Posterior vena cava (tissue), 2 donors: Measurements from ENCODE around the gene ACTMAP. TPM values are rescaled to one million over a fixed set of nuclear protein-coding genes. Genes with fewer than 3 reads are reported as not detected.
"Not testable (repeated sequence)": the region's sequence is repeated elsewhere in the genome, so short reads cannot be mapped to it uniquely, and the experiment has no call there.

ENCODE experiments used
- DNase-seq: peaks from one replicate; pipeline ENCODE4 v3.0.0-alpha.2; 2020; ENCODE audit warnings: low spot score
- intact Hi-C, 2 donors: fragments of 100-400 bp; cut with DNase I; formaldehyde crosslinking; loops; one replicate each; pipeline versions ENCODE4 v1.14.1 to v1.14.2; 2022 to 2023
- long read RNA-seq, 2 donors: library from polyadenylated mRNA; unstranded; transcript quantifications; one replicate each; pipeline ENCODE4 v2.0.0, GENCODE V29; 2020 to 2021
- total RNA-seq, 2 donors: library from RNA; stranded (reverse); fragmentation: NEBNext Ultra II Directional; extraction: Animal tissue kit (Norgen Biotek cat#: 25700); gene quantifications; one replicate each; pipeline ENCODE4 v1.2.1, GENCODE V29; 2021
- donor health status: DM: yes; HTN: yes; CAD: no.
- donor health status: DM: yes; HTN: yes; CAD: no.

Gene ACTMAP
- 1 to 10 TPM; 3.0 to 5.5 TPM for total RNA-seq
- long read RNA-seq, donor 1, partial matches to known transcripts = 0 of 1 reads
- long read RNA-seq, donor 1, other reads (novel, unspliced or antisense) = 1 of 1 reads
- long read RNA-seq, donor 2, partial matches to known transcripts = 1 of 5 reads
- long read RNA-seq, donor 2, other reads (novel, unspliced or antisense) = 4 of 5 reads

- intact Hi-C loops = loop anchor here in 1 of 2 donors (5.0 kb wide), 1 partner anchor 33 kb away; the partner anchor contains the start of genes COQ8B and ITPKC
- peak; percentile 100 for DNase-seq
Measured at GRCh38 chr19:40750058-40750873, at the start of gene ACTMAP. ACTMAP (minus strand) TSS chr19:40750477; CDS start chr19:40749803, 674 bp downstream.

- intact Hi-C loops = loop anchor here in 1 of 2 donors (5.0 to 10.0 kb wide), 2 partner anchors 135 to 1967 kb away; partner anchors contain the start of gene ECH1
Measured at GRCh38 chr19:40799558-40800338, 49.5 kb upstream of the ACTMAP start.

GRCh38 chr19:40798683-40799557 is 48.6 kb upstream of the ACTMAP start, which contains the start of gene EGLN2:
EGLN2 (plus strand) TSS chr19:40799191; CDS start chr19:40800573, 1,382 bp downstream.
- peak; percentile 100 for DNase-seq
- intact Hi-C loops = no loop called here

More at GRCh38 chr19:40799558-40800338, 49.5 kb upstream of the ACTMAP start:
- peak; percentile 91 for DNase-seq

GRCh38 chr19:40797963-40798682 is 47.8 kb upstream of the ACTMAP start:
- DNase-seq = peak; percentile 90
- intact Hi-C loops = no loop called here

- intact Hi-C loops = no loop called here
Measured at GRCh38 chr19:40797166-40797962, 47.1 kb upstream of the ACTMAP start.

GRCh38 chr19:40791996-40792395 is 41.7 kb upstream of the ACTMAP start:
- intact Hi-C loops = no loop called here
- DNase-seq = no peak

More at GRCh38 chr19:40797166-40797962, 47.1 kb upstream of the ACTMAP start:
- DNase-seq = no peak

GRCh38 chr19:40791349-40791748 is 41.1 kb upstream of the ACTMAP start:
- DNase-seq = no peak
- intact Hi-C loops = no loop called here

GRCh38 chr19:40786060-40787037 is 36.1 kb upstream of the ACTMAP start:
- intact Hi-C loops = no loop called here
- no peak for DNase-seq

GRCh38 chr19:40785526-40785925 is 35.2 kb upstream of the ACTMAP start:
- intact Hi-C loops = no loop called here

GRCh38 chr19:40784146-40784545 is 33.9 kb upstream of the ACTMAP start:
- intact Hi-C loops, DNase-seq: not testable (repeated sequence)

More at GRCh38 chr19:40785526-40785925, 35.2 kb upstream of the ACTMAP start:
- no peak for DNase-seq

GRCh38 chr19:40783711-40784110 is 33.4 kb upstream of the ACTMAP start:
- no peak for DNase-seq
- intact Hi-C loops = no loop called here

GRCh38 chr19:40781140-40781539 is 30.9 kb upstream of the ACTMAP start:
- DNase-seq = no peak
- intact Hi-C loops = no loop called here

- intact Hi-C loops = no loop called here
- no peak for DNase-seq
Measured at GRCh38 chr19:40780582-40780981, 30.3 kb upstream of the ACTMAP start.

- no peak for DNase-seq
- intact Hi-C loops = no loop called here
Measured at GRCh38 chr19:40778706-40779284, 28.5 kb upstream of the ACTMAP start.

- intact Hi-C loops = no loop called here
- peak; percentile 100 for DNase-seq
Measured at GRCh38 chr19:40777937-40778705, 27.8 kb upstream of the ACTMAP start, which contains the start of gene RAB4B. RAB4B (plus strand) TSS chr19:40778247; CDS start chr19:40778376, 129 bp downstream.
